ENCODE results near the gene MGAT3.
"Not testable (repeated sequence)": the region's sequence is repeated elsewhere in the genome, so short reads cannot be mapped to it uniquely, and the experiment has no call there.

DNA sequence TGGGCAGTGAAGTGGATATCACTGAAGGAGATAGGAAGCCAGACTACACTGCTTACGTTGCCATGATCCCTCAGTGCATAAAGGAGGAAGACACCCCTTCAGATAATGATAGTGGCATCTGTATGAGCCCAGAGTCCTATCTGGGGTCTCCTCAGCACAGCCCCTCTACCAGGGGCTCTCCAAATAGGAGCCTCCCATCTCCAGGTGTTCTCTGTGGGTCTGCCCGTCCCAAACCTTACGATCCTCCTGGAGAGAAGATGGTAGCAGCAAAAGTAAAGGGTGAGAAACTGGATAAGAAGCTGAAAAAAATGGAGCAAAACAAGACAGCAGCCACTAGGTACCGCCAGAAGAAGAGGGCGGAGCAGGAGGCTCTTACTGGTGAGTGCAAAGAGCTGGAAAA, 65.3 kb downstream of the MGAT3 start:
- TF ChIP-seq, protein P1, sequence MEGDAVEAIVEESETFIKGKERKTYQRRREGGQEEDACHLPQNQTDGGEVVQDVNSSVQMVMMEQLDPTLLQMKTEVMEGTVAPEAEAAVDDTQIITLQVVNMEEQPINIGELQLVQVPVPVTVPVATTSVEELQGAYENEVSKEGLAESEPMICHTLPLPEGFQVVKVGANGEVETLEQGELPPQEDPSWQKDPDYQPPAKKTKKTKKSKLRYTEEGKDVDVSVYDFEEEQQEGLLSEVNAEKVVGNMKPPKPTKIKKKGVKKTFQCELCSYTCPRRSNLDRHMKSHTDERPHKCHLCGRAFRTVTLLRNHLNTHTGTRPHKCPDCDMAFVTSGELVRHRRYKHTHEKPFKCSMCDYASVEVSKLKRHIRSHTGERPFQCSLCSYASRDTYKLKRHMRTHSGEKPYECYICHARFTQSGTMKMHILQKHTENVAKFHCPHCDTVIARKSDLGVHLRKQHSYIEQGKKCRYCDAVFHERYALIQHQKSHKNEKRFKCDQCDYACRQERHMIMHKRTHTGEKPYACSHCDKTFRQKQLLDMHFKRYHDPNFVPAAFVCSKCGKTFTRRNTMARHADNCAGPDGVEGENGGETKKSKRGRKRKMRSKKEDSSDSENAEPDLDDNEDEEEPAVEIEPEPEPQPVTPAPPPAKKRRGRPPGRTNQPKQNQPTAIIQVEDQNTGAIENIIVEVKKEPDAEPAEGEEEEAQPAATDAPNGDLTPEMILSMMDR (IDR thresholded peaks at IDR 0.05; ENCODE audit: insufficient read depth, low read length, poor library complexity, severe bottlenecking), result not testable (repeated sequence)
- not testable (repeated sequence) for TF ChIP-seq EZH2phosphoT487 (conservative IDR thresholded peaks at IDR 0.05; ENCODE audit: low read length)

All from SU-DHL-6 (cell line).